ENCODE data around the gene KRTAP10-2. TPM values are rescaled to one million over a fixed set of nuclear protein-coding genes. Genes with fewer than 3 reads are reported as not detected.
"Not testable (repeated sequence)": the region's sequence is repeated elsewhere in the genome, so short reads cannot be mapped to it uniquely, and the experiment has no call there.

KRTAP10-2 gene
- total RNA-seq, 1 experiment from 2014 or later = not detected

GRCh38 chr21:44564886-44565598 lies 13.7 kb upstream of the KRTAP10-2 start:
- DNase-seq (ENCODE audit: unreplicated experiment) = no peak
- CTCF ChIA-PET = interaction anchor here (0.6 kb wide), 1 partner anchor 42 kb away, joined by 3 read pairs; no protein-coding TSS in a partner anchor
- H3K27me3 Mint-ChIP-seq (ENCODE audit: insufficient read depth, unreplicated experiment) = peaks cover 15% of the 10 kb centered on the region
- no TSS peak for BruUV-seq (replicated peaks)
- peaks cover 7% of the 10 kb centered on the region for H3K9me3 Mint-ChIP-seq (ENCODE audit: unreplicated experiment)
- intact Hi-C loops (cut with micrococcal nuclease) = no loop called here
- POLR2A ChIA-PET = no interaction called here
- no peaks in the 10 kb centered on the region for H3K36me3 Mint-ChIP-seq (ENCODE audit: insufficient read depth, unreplicated experiment)
- no peak overlapping the region for H3K4me3 Mint-ChIP-seq (ENCODE audit: unreplicated experiment)
- H3K4me1 Mint-ChIP-seq (ENCODE audit: insufficient read depth, unreplicated experiment) = no peaks in the 10 kb centered on the region
- no peak overlapping the region for H3K27ac Mint-ChIP-seq (ENCODE audit: low read depth, unreplicated experiment)
- no peak for TF ChIP-seq CTCF (IDR thresholded peaks at IDR 0.05; ENCODE audit: unreplicated experiment)

GRCh38 chr21:44564099-44564498 lies 12.8 kb upstream of the KRTAP10-2 start:
- H3K27me3 Mint-ChIP-seq (ENCODE audit: insufficient read depth, unreplicated experiment) = peaks cover 23% of the 10 kb centered on the region
- no peak overlapping the region for H3K27ac Mint-ChIP-seq (ENCODE audit: low read depth, unreplicated experiment)
- no peak overlapping the region for H3K4me3 Mint-ChIP-seq (ENCODE audit: unreplicated experiment)
- no peak for DNase-seq (ENCODE audit: unreplicated experiment)
- H3K9me3 Mint-ChIP-seq (ENCODE audit: unreplicated experiment) = peaks cover 7% of the 10 kb centered on the region
- H3K36me3 Mint-ChIP-seq (ENCODE audit: insufficient read depth, unreplicated experiment) = no peaks in the 10 kb centered on the region
- no peaks in the 10 kb centered on the region for H3K4me1 Mint-ChIP-seq (ENCODE audit: insufficient read depth, unreplicated experiment)
- TF ChIP-seq CTCF (IDR thresholded peaks at IDR 0.05; ENCODE audit: unreplicated experiment) = no peak
- CTCF ChIA-PET = interaction anchor here (0.6 kb wide), 1 partner anchor 598 kb away, joined by 3 read pairs; no protein-coding TSS in a partner anchor
- intact Hi-C loops (cut with micrococcal nuclease) = no loop called here
- POLR2A ChIA-PET = no interaction called here
- no TSS peak for BruUV-seq (replicated peaks)

- peaks cover 11% of the 10 kb centered on the region for H3K9me3 Mint-ChIP-seq (ENCODE audit: unreplicated experiment)
- no peaks in the 10 kb centered on the region for H3K36me3 Mint-ChIP-seq (ENCODE audit: insufficient read depth, unreplicated experiment)
- intact Hi-C loops (cut with micrococcal nuclease) = no loop called here
- H3K27ac Mint-ChIP-seq (ENCODE audit: low read depth, unreplicated experiment) = no peak within 1 kb of the TSS
- POLR2A ChIA-PET = no interaction called here
- peaks cover 65% of the 10 kb centered on the region for H3K27me3 Mint-ChIP-seq (ENCODE audit: insufficient read depth, unreplicated experiment)
- TF ChIP-seq CTCF (IDR thresholded peaks at IDR 0.05; ENCODE audit: unreplicated experiment) = no peak
- CTCF ChIA-PET = no interaction called here
- no TSS peak for BruUV-seq (replicated peaks)
- DNase-seq (ENCODE audit: unreplicated experiment) = no peak
- no peaks in the 10 kb centered on the region for H3K4me1 Mint-ChIP-seq (ENCODE audit: insufficient read depth, unreplicated experiment)
- H3K4me3 Mint-ChIP-seq (ENCODE audit: unreplicated experiment) = no peak within 1 kb of the TSS
Observed at GRCh38 chr21:44558695-44559094, 7.4 kb upstream of the KRTAP10-2 start, which contains the start of gene KRTAP10-3. KRTAP10-3 (minus strand) TSS chr21:44558795; CDS start chr21:44558715, 80 bp downstream.

GRCh38 chr21:44558329-44558675 lies 7.0 kb upstream of the KRTAP10-2 start:
- H3K27ac Mint-ChIP-seq (ENCODE audit: low read depth, unreplicated experiment); BruUV-seq (replicated peaks); H3K4me3 Mint-ChIP-seq (ENCODE audit: unreplicated experiment); DNase-seq (ENCODE audit: unreplicated experiment); POLR2A ChIA-PET; H3K4me1 Mint-ChIP-seq (ENCODE audit: insufficient read depth, unreplicated experiment); H3K36me3 Mint-ChIP-seq (ENCODE audit: insufficient read depth, unreplicated experiment); intact Hi-C loops (cut with micrococcal nuclease); CTCF ChIA-PET: not testable (repeated sequence)
- H3K27me3 Mint-ChIP-seq (ENCODE audit: insufficient read depth, unreplicated experiment) = peaks cover 69% of the 10 kb centered on the region
- H3K9me3 Mint-ChIP-seq (ENCODE audit: unreplicated experiment) = peaks cover 11% of the 10 kb centered on the region
